Activated CD8-positive, alpha-beta T cell treated with anti-CD3 and anti-CD28 coated beads for 36 hours (primary cell): ENCODE results near the gene BCL2. TPM values are rescaled to one million over a fixed set of nuclear protein-coding genes. Genes with fewer than 3 reads are reported as not detected.

Source experiments
- ATAC-seq: fragments of 200-7000 bp; cut with Tn5 transposase; one replicate; pipeline ENCODE4 v1.10.0; 2021; ENCODE audit warnings: mild to moderate bottlenecking, moderate library complexity
- CTCF ChIA-PET: fragments of 350-600 bp; sonication (Branson Sonifier 250); formaldehyde crosslinking; loops from one replicate; lab custom pipeline; 2021; ENCODE audit warnings: antibody characterized with exemption; lab: Charles Lee
- POLR2A ChIA-PET: fragments of 350-600 bp; sonication (Branson Sonifier 250); formaldehyde crosslinking; loops from one replicate; lab custom pipeline; 2021; ENCODE audit warnings: antibody characterized with exemption; lab: Charles Lee
- DNase-seq: peaks from one replicate; pipeline ENCODE4 v3.0.0-alpha.2; 2020
- H3K27ac Mint-ChIP-seq: one replicate; pipeline ENCODE4 v1.8.0; 2021; ENCODE audit warnings: mild to moderate bottlenecking, mixed read lengths
- H3K27me3 Mint-ChIP-seq: one replicate; pipeline ENCODE4 v1.8.0; 2021; ENCODE audit warnings: mixed read lengths
- H3K36me3 Mint-ChIP-seq: one replicate; pipeline ENCODE4 v1.8.0; 2021; ENCODE audit warnings: low read depth, mixed read lengths
- H3K4me1 Mint-ChIP-seq: one replicate; pipeline ENCODE4 v1.8.0; 2021; ENCODE audit warnings: low read depth, mixed read lengths
- H3K4me3 Mint-ChIP-seq: one replicate; pipeline ENCODE4 v1.8.0; 2021; ENCODE audit warnings: mild to moderate bottlenecking, moderate library complexity, mixed read lengths
- H3K9me3 Mint-ChIP-seq: one replicate; pipeline ENCODE4 v1.8.0; 2021; ENCODE audit warnings: mixed read lengths
- intact Hi-C: fragments of 100-400 bp; cut with micrococcal nuclease; formaldehyde crosslinking; loops from one replicate; pipeline ENCODE4 v1.10.0; 2022
- total RNA-seq, 2 experiments: library from RNA; stranded (reverse); gene quantifications; one replicate each; pipeline ENCODE4 v1.2.3, GENCODE V29; 2021
- TF ChIP-seq, protein P1 (sequence below): fragments of 200-600 bp; IDR thresholded peaks from one replicate; pipeline ENCODE4 v1.8.0; 2022; ENCODE audit warnings: antibody characterized with exemption, mild to moderate bottlenecking

The BCL2 gene
- total RNA-seq, 2 experiments from 2014 or later, result 104 to 107 TPM

DNA sequence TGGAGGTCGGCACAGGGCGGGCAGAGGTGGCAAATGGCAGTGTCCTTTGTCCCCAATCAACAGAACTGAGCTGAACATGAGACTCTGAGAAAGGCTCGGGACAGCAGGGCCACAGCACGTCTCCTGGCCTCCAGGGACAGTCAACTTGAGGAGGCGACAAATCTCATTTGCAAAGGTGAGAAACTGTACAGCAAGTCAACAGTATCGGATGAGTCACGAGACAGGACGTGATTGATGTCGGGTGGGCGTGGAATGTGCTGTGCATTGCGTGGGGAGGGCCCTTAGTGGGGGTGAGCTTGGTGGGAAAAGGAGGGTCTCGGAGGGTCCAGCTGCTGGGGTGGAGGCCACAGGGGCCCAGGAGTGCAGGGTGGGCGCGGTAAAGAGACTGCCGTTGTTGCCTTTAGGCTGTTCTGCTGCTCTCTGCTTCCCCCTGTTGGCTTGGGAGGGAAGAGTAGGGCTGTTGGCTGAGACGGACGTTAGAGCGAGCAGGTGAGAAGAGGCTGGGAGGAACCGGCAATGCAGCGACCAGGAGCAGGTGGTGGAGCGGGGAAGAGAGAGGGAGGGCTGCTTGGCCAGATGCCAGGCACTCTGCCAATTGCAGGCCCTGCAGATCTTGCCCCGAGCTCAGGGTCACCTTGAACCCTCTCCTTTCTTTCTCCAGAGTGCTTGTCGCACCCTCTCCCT is 164.3 kb downstream of the BCL2 start:
- POLR2A ChIA-PET, result interaction anchor here (0.7 to 7.1 kb wide), 15 partner anchors 13 to 167 kb away, joined by 3 to 59 read pairs (median 6); partner anchors contain the start of gene BCL2
- Mint-ChIP-seq H3K27me3 (no peaks in the 10 kb centered on the region), H3K36me3 (peaks cover 73% of the 10 kb centered on the region), H3K4me1 (peaks cover 97% of the 10 kb centered on the region), H3K9me3 (no peaks in the 10 kb centered on the region), H3K27ac (peak overlapping the region; percentile 99), H3K4me3 (peak overlapping the region; percentile 85)
- intact Hi-C loops, result loop anchor here (2.0 to 10.0 kb wide), 3 partner anchors 17 to 147 kb away; no protein-coding TSS in a partner anchor
- ATAC-seq, result peak; percentile 62
- CTCF ChIA-PET, result interaction anchor here (0.7 to 4.1 kb wide), 27 partner anchors 9 to 176 kb away, joined by 3 to 36 read pairs (median 4); partner anchors contain the start of gene BCL2
- DNase-seq, result peak; percentile 92
- TF ChIP-seq, protein P1, sequence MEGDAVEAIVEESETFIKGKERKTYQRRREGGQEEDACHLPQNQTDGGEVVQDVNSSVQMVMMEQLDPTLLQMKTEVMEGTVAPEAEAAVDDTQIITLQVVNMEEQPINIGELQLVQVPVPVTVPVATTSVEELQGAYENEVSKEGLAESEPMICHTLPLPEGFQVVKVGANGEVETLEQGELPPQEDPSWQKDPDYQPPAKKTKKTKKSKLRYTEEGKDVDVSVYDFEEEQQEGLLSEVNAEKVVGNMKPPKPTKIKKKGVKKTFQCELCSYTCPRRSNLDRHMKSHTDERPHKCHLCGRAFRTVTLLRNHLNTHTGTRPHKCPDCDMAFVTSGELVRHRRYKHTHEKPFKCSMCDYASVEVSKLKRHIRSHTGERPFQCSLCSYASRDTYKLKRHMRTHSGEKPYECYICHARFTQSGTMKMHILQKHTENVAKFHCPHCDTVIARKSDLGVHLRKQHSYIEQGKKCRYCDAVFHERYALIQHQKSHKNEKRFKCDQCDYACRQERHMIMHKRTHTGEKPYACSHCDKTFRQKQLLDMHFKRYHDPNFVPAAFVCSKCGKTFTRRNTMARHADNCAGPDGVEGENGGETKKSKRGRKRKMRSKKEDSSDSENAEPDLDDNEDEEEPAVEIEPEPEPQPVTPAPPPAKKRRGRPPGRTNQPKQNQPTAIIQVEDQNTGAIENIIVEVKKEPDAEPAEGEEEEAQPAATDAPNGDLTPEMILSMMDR, result peak; percentile 91

DNA sequence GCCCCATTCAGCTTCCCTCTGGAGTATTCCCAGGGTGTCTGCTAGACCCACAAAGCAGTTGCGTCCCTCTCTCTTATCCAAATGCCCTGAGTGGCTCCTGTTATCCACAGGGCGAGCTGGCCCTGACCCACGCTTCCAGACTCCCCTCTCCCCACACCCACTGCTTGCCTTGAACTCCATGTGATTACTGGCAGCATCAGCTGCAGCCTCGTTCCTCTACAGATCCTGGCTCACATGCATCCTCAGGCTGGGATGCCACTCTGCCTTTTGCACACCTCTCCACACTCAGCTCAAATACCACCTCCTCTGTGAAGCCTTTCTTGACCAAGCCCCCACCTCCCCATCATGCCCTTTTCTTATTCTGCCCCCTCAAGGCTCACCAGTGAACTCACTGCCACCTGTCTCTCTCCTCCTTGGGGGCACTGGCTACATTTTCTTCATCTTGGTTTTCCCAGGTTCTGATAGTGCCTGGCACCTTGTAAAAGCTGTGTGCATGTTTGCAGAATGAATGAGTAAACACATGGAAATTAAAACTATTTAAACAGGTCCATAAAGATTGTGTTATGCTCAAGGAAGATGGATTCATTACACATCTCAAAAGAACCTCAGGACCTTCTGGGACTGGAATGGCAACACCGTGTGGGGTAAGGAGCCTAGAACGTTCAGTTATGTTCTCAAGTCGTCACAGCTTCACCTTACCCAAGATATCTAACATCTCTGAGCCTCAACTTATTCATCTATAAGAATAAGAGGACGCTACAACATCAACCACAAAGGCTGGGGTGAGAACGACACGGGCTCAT is 165.0 kb downstream of the BCL2 start:
- Mint-ChIP-seq H3K27me3 (no peaks in the 10 kb centered on the region), H3K4me1 (peaks cover 90% of the 10 kb centered on the region), H3K27ac (peak overlapping the region; percentile 99), H3K9me3 (no peaks in the 10 kb centered on the region), H3K36me3 (peaks cover 66% of the 10 kb centered on the region), H3K4me3 (peak overlapping the region; percentile 85)
- ChIA-PET POLR2A (interaction anchor here (0.7 to 7.1 kb wide), 17 partner anchors 7 to 168 kb away, joined by 3 to 59 read pairs (median 6); partner anchors contain the start of gene BCL2), CTCF (interaction anchor here (0.7 to 4.1 kb wide), 26 partner anchors 9 to 176 kb away, joined by 3 to 36 read pairs (median 4); partner anchors contain the start of gene BCL2)
- TF ChIP-seq, protein P1, result no peak
- intact Hi-C loops, result loop anchor here (2.0 to 10.0 kb wide), 3 partner anchors 16 to 148 kb away; no protein-coding TSS in a partner anchor
- DNase-seq (no peak), ATAC-seq (no peak)

DNA sequence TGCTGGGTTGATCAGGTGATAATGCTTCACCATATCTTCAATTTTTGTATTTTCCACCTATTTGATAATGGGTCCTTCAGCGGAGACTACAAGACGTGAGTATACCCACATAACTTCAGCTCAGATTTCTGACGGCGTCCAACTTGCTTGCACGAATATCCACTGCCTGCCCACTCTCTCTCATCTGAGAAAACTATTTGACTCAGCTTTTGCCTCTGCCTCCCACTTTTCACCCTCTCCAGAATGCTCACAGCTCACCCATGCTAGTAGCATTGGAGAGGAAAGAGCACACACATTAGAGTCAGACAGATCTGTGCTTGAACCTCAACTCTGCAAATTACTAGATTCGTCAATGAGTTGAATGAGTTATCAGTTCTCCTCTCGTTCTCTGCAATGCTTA is 166.8 kb downstream of the BCL2 start:
- Mint-ChIP-seq H3K36me3 (peaks cover 67% of the 10 kb centered on the region), H3K27me3 (no peaks in the 10 kb centered on the region), H3K9me3 (no peaks in the 10 kb centered on the region), H3K4me1 (peaks cover 76% of the 10 kb centered on the region), H3K4me3 (peak overlapping the region; percentile 85), H3K27ac (peak overlapping the region; percentile 99)
- TF ChIP-seq, protein P1, result no peak
- ChIA-PET POLR2A (interaction anchor here (1.3 to 7.1 kb wide), 9 partner anchors 9 to 166 kb away, joined by 3 to 59 read pairs (median 18); partner anchors contain the start of gene BCL2), CTCF (interaction anchor here (1.0 to 4.1 kb wide), 9 partner anchors 11 to 171 kb away, joined by 4 to 36 read pairs (median 5); partner anchors contain the start of gene BCL2)
- peak; percentile 21 for ATAC-seq
- peak; percentile 59 for DNase-seq
- intact Hi-C loops, result loop anchor here (10.0 kb wide), 1 partner anchor 138 kb away; no protein-coding TSS in a partner anchor

DNA sequence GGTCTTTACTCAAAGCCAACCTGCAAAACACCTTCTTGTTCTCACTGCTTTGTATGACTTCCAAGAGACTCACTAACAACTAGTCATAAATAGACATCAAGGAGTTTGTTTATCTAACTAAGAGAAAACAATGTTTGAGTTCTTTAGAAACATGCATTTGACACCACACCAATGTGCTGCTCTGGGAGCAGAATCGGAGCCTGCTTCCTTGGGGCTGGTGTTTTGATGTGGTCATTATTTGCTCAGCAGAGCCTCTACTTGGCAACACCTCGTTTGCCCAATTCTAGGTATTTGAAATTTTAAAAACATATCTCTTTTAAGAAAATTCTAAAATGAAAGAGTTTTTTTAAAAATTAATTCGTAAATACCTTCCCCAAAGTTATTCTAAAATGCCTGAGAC is 167.5 kb downstream of the BCL2 start:
- ChIA-PET CTCF (interaction anchor here (1.2 to 4.1 kb wide), 12 partner anchors 10 to 171 kb away, joined by 3 to 36 read pairs (median 6); partner anchors contain the start of gene BCL2), POLR2A (interaction anchor here (1.3 to 7.1 kb wide), 7 partner anchors 9 to 166 kb away, joined by 3 to 59 read pairs (median 18); partner anchors contain the start of gene BCL2)
- peak overlapping the region; percentile 85 for H3K4me3 Mint-ChIP-seq
- H3K27me3 Mint-ChIP-seq, result no peaks in the 10 kb centered on the region
- ATAC-seq, result no peak
- TF ChIP-seq, protein P1, result no peak
- H3K27ac Mint-ChIP-seq, result peak overlapping the region; percentile 99
- DNase-seq, result peak; percentile 40
- intact Hi-C loops, result loop anchor here (10.0 kb wide), 1 partner anchor 137 kb away; no protein-coding TSS in a partner anchor
- H3K36me3 Mint-ChIP-seq, result peaks cover 62% of the 10 kb centered on the region
- no peaks in the 10 kb centered on the region for H3K9me3 Mint-ChIP-seq
- peaks cover 74% of the 10 kb centered on the region for H3K4me1 Mint-ChIP-seq
